Ovary (tissue), 3 donors: ENCODE data around the gene ROCK1.

Source experiments
- POLR2A ChIP-seq: fragments of 450-650 bp; IDR thresholded peaks from one replicate; pipeline ENCODE4 v1.6.1; 2017; ENCODE audit warnings: antibody characterized with exemption, mild to moderate bottlenecking, moderate library complexity
- TF ChIP-seq, protein P1 (sequence below), 3 donors: fragments of 450-650 bp in 2 of 3; fragments of 200-600 bp in 1 of 3; IDR thresholded peaks; one replicate each; pipeline versions ENCODE4 v1.5.1 to v1.8.0; 2016 to 2022; ENCODE audit warnings: antibody characterized with exemption in 3 of 3, mild to moderate bottlenecking in 1 of 3
- donor health status: DM: no; HTN: no; CAD: no.

DNA sequence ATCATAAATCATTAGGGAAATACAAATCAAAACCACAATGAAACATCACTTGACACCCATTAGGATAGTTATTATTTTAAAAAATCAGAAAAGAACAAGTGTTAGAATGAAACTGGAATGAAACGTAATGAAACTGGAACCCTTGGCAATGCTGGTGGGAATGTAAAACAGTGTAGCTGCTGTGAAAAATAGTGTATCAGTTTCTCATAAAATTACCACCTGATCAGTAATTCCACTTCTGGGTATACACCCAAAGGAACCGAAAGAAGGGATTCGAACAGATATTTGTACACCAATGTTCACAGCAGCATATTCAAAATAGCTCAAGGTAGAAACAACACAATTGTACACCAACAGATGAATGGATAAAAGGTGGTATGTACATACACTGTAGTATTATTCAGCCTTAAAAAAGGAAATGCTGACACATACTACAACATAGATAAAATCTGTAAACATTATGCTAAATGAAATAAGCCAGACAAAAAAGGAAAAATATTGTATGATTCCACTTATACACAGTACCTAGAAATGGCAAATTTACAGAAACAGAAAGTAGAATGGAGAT, 27.0 kb downstream of the ROCK1 start:
- TF ChIP-seq, protein P1, sequence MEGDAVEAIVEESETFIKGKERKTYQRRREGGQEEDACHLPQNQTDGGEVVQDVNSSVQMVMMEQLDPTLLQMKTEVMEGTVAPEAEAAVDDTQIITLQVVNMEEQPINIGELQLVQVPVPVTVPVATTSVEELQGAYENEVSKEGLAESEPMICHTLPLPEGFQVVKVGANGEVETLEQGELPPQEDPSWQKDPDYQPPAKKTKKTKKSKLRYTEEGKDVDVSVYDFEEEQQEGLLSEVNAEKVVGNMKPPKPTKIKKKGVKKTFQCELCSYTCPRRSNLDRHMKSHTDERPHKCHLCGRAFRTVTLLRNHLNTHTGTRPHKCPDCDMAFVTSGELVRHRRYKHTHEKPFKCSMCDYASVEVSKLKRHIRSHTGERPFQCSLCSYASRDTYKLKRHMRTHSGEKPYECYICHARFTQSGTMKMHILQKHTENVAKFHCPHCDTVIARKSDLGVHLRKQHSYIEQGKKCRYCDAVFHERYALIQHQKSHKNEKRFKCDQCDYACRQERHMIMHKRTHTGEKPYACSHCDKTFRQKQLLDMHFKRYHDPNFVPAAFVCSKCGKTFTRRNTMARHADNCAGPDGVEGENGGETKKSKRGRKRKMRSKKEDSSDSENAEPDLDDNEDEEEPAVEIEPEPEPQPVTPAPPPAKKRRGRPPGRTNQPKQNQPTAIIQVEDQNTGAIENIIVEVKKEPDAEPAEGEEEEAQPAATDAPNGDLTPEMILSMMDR (IDR thresholded peaks at IDR 0.05): no peak
- TF ChIP-seq POLR2A: no peak
